Activated CD8-positive, alpha-beta T cell treated with anti-CD3 and anti-CD28 coated beads for 36 hours (primary cell): Measurements from ENCODE around the gene AATK. TPM values are rescaled to one million over a fixed set of nuclear protein-coding genes. Genes with fewer than 3 reads are reported as not detected.
"Not testable (repeated sequence)": the region's sequence is repeated elsewhere in the genome, so short reads cannot be mapped to it uniquely, and the experiment has no call there.

ENCODE experiments used
- ATAC-seq: fragments of 200-7000 bp; cut with Tn5 transposase; one replicate; pipeline ENCODE4 v1.10.0; 2021; ENCODE audit warnings: mild to moderate bottlenecking, moderate library complexity
- CTCF ChIA-PET: fragments of 350-600 bp; sonication (Branson Sonifier 250); formaldehyde crosslinking; loops from one replicate; lab custom pipeline; 2021; ENCODE audit warnings: antibody characterized with exemption; lab: Charles Lee
- POLR2A ChIA-PET: fragments of 350-600 bp; sonication (Branson Sonifier 250); formaldehyde crosslinking; loops from one replicate; lab custom pipeline; 2021; ENCODE audit warnings: antibody characterized with exemption; lab: Charles Lee
- DNase-seq: peaks from one replicate; pipeline ENCODE4 v3.0.0-alpha.2; 2020
- H3K27ac Mint-ChIP-seq: one replicate; pipeline ENCODE4 v1.8.0; 2021; ENCODE audit warnings: mild to moderate bottlenecking, mixed read lengths
- H3K27me3 Mint-ChIP-seq: one replicate; pipeline ENCODE4 v1.8.0; 2021; ENCODE audit warnings: mixed read lengths
- H3K36me3 Mint-ChIP-seq: one replicate; pipeline ENCODE4 v1.8.0; 2021; ENCODE audit warnings: low read depth, mixed read lengths
- H3K4me1 Mint-ChIP-seq: one replicate; pipeline ENCODE4 v1.8.0; 2021; ENCODE audit warnings: low read depth, mixed read lengths
- H3K4me3 Mint-ChIP-seq: one replicate; pipeline ENCODE4 v1.8.0; 2021; ENCODE audit warnings: mild to moderate bottlenecking, moderate library complexity, mixed read lengths
- H3K9me3 Mint-ChIP-seq: one replicate; pipeline ENCODE4 v1.8.0; 2021; ENCODE audit warnings: mixed read lengths
- intact Hi-C: fragments of 100-400 bp; cut with micrococcal nuclease; formaldehyde crosslinking; loops from one replicate; pipeline ENCODE4 v1.10.0; 2022
- total RNA-seq, 2 experiments: library from RNA; stranded (reverse); gene quantifications; one replicate each; pipeline ENCODE4 v1.2.3, GENCODE V29; 2021
- TF ChIP-seq, protein P1 (sequence below): fragments of 200-600 bp; IDR thresholded peaks from one replicate; pipeline ENCODE4 v1.8.0; 2022; ENCODE audit warnings: antibody characterized with exemption, mild to moderate bottlenecking

Gene AATK
- total RNA-seq, 2 experiments from 2014 or later, result 0.63 to 0.98 TPM

- no peaks in the 10 kb centered on the region for H3K4me1 Mint-ChIP-seq
- H3K4me3 Mint-ChIP-seq, result no peak overlapping the region
- peaks cover 7% of the 10 kb centered on the region for H3K27me3 Mint-ChIP-seq
- ChIA-PET POLR2A (no interaction called here), CTCF (no interaction called here)
- H3K9me3 Mint-ChIP-seq, result no peaks in the 10 kb centered on the region
- no peaks in the 10 kb centered on the region for H3K36me3 Mint-ChIP-seq
- H3K27ac Mint-ChIP-seq, result no peak overlapping the region
- DNase-seq (no peak), ATAC-seq (no peak)
- intact Hi-C loops, result no loop called here
- TF ChIP-seq, protein P1, sequence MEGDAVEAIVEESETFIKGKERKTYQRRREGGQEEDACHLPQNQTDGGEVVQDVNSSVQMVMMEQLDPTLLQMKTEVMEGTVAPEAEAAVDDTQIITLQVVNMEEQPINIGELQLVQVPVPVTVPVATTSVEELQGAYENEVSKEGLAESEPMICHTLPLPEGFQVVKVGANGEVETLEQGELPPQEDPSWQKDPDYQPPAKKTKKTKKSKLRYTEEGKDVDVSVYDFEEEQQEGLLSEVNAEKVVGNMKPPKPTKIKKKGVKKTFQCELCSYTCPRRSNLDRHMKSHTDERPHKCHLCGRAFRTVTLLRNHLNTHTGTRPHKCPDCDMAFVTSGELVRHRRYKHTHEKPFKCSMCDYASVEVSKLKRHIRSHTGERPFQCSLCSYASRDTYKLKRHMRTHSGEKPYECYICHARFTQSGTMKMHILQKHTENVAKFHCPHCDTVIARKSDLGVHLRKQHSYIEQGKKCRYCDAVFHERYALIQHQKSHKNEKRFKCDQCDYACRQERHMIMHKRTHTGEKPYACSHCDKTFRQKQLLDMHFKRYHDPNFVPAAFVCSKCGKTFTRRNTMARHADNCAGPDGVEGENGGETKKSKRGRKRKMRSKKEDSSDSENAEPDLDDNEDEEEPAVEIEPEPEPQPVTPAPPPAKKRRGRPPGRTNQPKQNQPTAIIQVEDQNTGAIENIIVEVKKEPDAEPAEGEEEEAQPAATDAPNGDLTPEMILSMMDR, result no peak
Measured at GRCh38 chr17:81156866-81157805, 8.9 kb downstream of the AATK start.

GRCh38 chr17:81154961-81155360, 11.1 kb downstream of the AATK start:
- H3K27me3 Mint-ChIP-seq, result peaks cover 2% of the 10 kb centered on the region
- no peak overlapping the region for H3K4me3 Mint-ChIP-seq
- H3K4me1 Mint-ChIP-seq, result no peaks in the 10 kb centered on the region
- DNase-seq (no peak), ATAC-seq (no peak)
- TF ChIP-seq, protein P1, result no peak
- CTCF ChIA-PET, result interaction anchor here (1.3 kb wide), 1 partner anchor 10 kb away, joined by 3 read pairs; no protein-coding TSS in a partner anchor
- intact Hi-C loops, result no loop called here
- POLR2A ChIA-PET, result no interaction called here
- H3K9me3 Mint-ChIP-seq, result no peaks in the 10 kb centered on the region
- H3K36me3 Mint-ChIP-seq, result no peaks in the 10 kb centered on the region
- no peak overlapping the region for H3K27ac Mint-ChIP-seq

DNA sequence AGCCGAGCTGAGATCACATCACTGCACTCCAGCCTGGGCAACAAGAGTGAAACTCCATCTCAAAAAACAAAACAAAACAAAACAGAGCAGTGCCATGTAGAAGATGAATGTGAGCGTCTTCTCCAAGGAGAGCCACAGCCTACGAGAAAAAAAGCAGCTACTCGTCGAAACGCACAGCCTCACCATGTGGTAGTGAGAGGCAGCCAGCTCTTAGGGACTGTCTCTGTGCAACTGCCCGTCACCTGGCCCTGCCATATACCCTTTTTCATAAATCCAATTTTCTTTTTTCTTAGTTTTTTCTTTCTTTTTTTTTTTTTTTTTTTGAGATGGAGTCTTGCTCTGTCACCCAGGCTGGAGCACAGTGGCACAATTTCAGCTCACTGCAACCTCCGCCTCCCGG, 12.0 kb downstream of the AATK start:
- CTCF ChIA-PET, intact Hi-C loops, H3K36me3 Mint-ChIP-seq, POLR2A ChIA-PET, H3K9me3 Mint-ChIP-seq, ATAC-seq, H3K4me3 Mint-ChIP-seq, DNase-seq, H3K27ac Mint-ChIP-seq, H3K4me1 Mint-ChIP-seq, H3K27me3 Mint-ChIP-seq: not testable (repeated sequence)

DNA sequence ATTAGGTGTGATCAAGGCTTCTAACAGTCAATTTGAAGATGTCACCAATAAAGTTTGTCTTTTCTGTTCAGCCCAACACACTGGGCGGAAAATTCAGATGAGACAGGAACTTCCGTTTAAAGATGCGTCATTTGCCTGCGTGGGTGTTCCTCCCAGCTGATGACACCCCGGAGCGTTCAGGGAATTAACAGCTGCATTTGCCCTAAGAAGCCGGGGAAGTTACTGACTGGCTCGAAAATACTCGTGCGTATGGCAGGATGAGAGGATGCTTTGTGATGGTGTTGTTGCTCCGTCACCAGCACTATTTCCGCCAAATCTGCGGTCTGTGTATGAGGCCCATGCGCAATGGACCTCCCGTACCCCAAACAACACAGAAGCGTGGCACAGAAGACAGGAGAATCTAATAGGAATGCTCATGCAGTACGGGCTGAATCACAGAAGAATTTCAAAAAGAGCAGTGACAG, 12.6 kb downstream of the AATK start:
- ATAC-seq (no peak), DNase-seq (no peak)
- CTCF ChIA-PET, result no interaction called here
- peaks cover 2% of the 10 kb centered on the region for H3K27me3 Mint-ChIP-seq
- no peaks in the 10 kb centered on the region for H3K4me1 Mint-ChIP-seq
- TF ChIP-seq, protein P1, result no peak
- intact Hi-C loops, result no loop called here
- POLR2A ChIA-PET, result no interaction called here
- no peak overlapping the region for H3K4me3 Mint-ChIP-seq
- H3K9me3 Mint-ChIP-seq, result no peaks in the 10 kb centered on the region
- no peaks in the 10 kb centered on the region for H3K36me3 Mint-ChIP-seq
- no peak overlapping the region for H3K27ac Mint-ChIP-seq

GRCh38 chr17:81152288-81152828, 13.7 kb downstream of the AATK start:
- POLR2A ChIA-PET, result interaction anchor here (0.6 kb wide), 1 partner anchor 252 kb away, joined by 3 read pairs; no protein-coding TSS in a partner anchor
- no peaks in the 10 kb centered on the region for H3K36me3 Mint-ChIP-seq
- TF ChIP-seq, protein P1, result no peak

More at GRCh38 chr17:81152288-81152828, 13.7 kb downstream of the AATK start:
- no peak for DNase-seq
- intact Hi-C loops, result no loop called here
- Mint-ChIP-seq H3K27ac (no peak overlapping the region), H3K4me1 (no peaks in the 10 kb centered on the region), H3K27me3 (peaks cover 2% of the 10 kb centered on the region), H3K9me3 (no peaks in the 10 kb centered on the region), H3K4me3 (no peak overlapping the region)
- no peak for ATAC-seq
- CTCF ChIA-PET, result no interaction called here
